Measurements from ENCODE around the gene TMEM143. TPM values are rescaled to one million over a fixed set of nuclear protein-coding genes. Genes with fewer than 3 reads are reported as not detected.
"Not testable (repeated sequence)": the region's sequence is repeated elsewhere in the genome, so short reads cannot be mapped to it uniquely, and the experiment has no call there.

TMEM143 gene
- total RNA-seq, 1 donor from 2014 or later: 10.2 TPM

GRCh38 chr19:48315712-48316111 lies 48.0 kb downstream of the TMEM143 start:
- DNase-seq: no peak
- Mint-ChIP-seq H3K27ac (no peak overlapping the region), H3K9me3 (no peaks in the 10 kb centered on the region), H3K4me3 (no peak overlapping the region), H3K4me1 (peaks cover 11% of the 10 kb centered on the region), H3K36me3 (ENCODE audit: low read depth) (no peaks in the 10 kb centered on the region), H3K27me3 (no peaks in the 10 kb centered on the region)
- ChIA-PET CTCF (interaction anchor here (13.8 kb wide), 1 partner anchor 18 kb away, joined by 215 read pairs; no protein-coding TSS in a partner anchor), POLR2A (no interaction called here)
- TF ChIP-seq CTCF (IDR thresholded peaks at IDR 0.05): no peak
- ATAC-seq (ENCODE audit: low read depth): no peak
- intact Hi-C loops (cut with micrococcal nuclease): no loop called here

DNA sequence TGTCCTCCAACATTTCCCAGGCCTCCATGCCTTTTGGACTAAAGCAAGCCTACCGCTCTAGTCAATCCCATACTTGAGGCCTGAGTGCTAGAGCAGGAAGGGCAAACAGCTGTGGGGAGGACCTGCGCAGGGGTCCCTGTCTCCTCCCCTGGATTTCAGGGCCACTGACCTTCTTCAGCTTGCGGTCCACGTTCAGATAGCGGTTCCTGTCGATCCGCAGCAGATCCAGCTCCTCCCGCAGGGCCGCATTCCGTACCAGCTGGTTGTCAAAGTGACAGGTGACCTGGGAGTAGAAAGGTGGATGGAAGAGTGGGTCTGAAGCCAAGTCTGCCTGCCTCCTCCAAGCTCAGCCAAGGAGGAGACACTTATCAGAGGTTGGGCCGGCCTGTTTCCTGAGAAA lies 52.4 kb downstream of the TMEM143 start:
- ChIA-PET POLR2A (no interaction called here), CTCF (interaction anchor here (0.9 kb wide), 1 partner anchor 23 kb away, joined by 3 read pairs; no protein-coding TSS in a partner anchor)
- Mint-ChIP-seq H3K36me3 (ENCODE audit: low read depth) (no peaks in the 10 kb centered on the region), H3K4me3 (no peak overlapping the region), H3K9me3 (no peaks in the 10 kb centered on the region), H3K27ac (no peak overlapping the region), H3K27me3 (peaks cover 4% of the 10 kb centered on the region), H3K4me1 (no peaks in the 10 kb centered on the region)
- ATAC-seq (ENCODE audit: low read depth) (no peak), DNase-seq (no peak)
- intact Hi-C loops (cut with micrococcal nuclease): no loop called here
- no peak for TF ChIP-seq CTCF (IDR thresholded peaks at IDR 0.05)

- no peak for DNase-seq
- H3K9me3 Mint-ChIP-seq: no peaks in the 10 kb centered on the region
- no peaks in the 10 kb centered on the region for H3K4me1 Mint-ChIP-seq
- TF ChIP-seq CTCF (IDR thresholded peaks at IDR 0.05): no peak
- no peaks in the 10 kb centered on the region for H3K36me3 Mint-ChIP-seq (ENCODE audit: low read depth)
- ATAC-seq (ENCODE audit: low read depth): no peak
- POLR2A ChIA-PET: interaction anchor here (0.6 kb wide), 1 partner anchor 11 kb away, joined by 4 read pairs; no protein-coding TSS in a partner anchor
- H3K27me3 Mint-ChIP-seq: peaks cover 4% of the 10 kb centered on the region
- intact Hi-C loops (cut with micrococcal nuclease): no loop called here
- CTCF ChIA-PET: no interaction called here
- H3K27ac Mint-ChIP-seq: no peak overlapping the region
- H3K4me3 Mint-ChIP-seq: no peak overlapping the region
These were observed 53.5 kb downstream of the TMEM143 start for GRCh38 chr19:48310227-48310626.

GRCh38 chr19:48309731-48310130 lies 54.0 kb downstream of the TMEM143 start:
- H3K4me1 Mint-ChIP-seq; H3K27ac Mint-ChIP-seq; POLR2A ChIA-PET; H3K4me3 Mint-ChIP-seq; ATAC-seq (ENCODE audit: low read depth); H3K9me3 Mint-ChIP-seq; intact Hi-C loops (cut with micrococcal nuclease); DNase-seq; H3K27me3 Mint-ChIP-seq; CTCF ChIA-PET; H3K36me3 Mint-ChIP-seq (ENCODE audit: low read depth): not testable (repeated sequence)

GRCh38 chr19:48308631-48309586 lies 54.8 kb downstream of the TMEM143 start:
- H3K4me1 Mint-ChIP-seq: no peaks in the 10 kb centered on the region
- no peak overlapping the region for H3K4me3 Mint-ChIP-seq
- DNase-seq (no peak), ATAC-seq (ENCODE audit: low read depth) (no peak)
- peaks cover 4% of the 10 kb centered on the region for H3K27me3 Mint-ChIP-seq
- ChIA-PET POLR2A (no interaction called here), CTCF (interaction anchor here (1.2 kb wide), 1 partner anchor 25 kb away, joined by 4 read pairs; no protein-coding TSS in a partner anchor)
- H3K9me3 Mint-ChIP-seq: no peaks in the 10 kb centered on the region
- no peaks in the 10 kb centered on the region for H3K36me3 Mint-ChIP-seq (ENCODE audit: low read depth)
- no peak for TF ChIP-seq CTCF (IDR thresholded peaks at IDR 0.05)
- intact Hi-C loops (cut with micrococcal nuclease): no loop called here
- no peak overlapping the region for H3K27ac Mint-ChIP-seq

Data from activated B cell treated with CpG ODN at 0.5 μM for 24 hours (primary cell).